ENCODE data around the gene KRTAP10-8. TPM values are rescaled to one million over a fixed set of nuclear protein-coding genes. Genes with fewer than 3 reads are reported as not detected.

Gene KRTAP10-8
- polyA plus RNA-seq, 1 donor from 2014 or later = not detected

DNA sequence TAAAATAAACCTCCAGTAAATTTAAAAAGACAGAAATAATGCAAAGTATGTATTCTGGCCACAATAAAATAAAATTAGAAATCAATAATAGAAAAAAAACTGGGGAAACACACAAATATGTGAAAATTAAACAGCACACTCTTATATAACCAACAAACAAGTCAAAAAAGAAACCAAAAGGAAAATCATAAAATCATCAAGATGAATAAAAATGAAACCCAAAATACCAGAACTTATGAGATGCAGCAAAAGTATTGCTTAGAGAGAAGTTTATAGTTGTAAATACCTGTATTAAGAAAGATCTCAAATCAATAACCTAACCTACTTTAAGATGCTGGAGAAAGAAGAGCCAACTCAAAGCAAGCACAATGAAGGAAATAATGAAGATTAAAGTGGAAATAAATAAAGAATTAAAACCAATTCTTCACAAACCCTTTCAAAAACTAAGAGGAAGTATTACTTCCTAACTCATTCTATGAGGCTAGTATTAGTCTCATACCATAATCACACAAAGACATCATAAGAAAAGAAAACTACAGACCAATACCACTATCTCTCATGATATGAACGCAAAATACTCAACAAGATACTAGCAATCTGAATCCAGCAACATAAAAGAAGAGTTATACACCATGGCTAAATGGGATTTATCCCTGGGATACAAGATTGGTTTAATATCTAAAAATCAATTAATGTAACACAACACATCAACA, 46.8 kb upstream of the KRTAP10-8 start:
- H3K27me3 ChIP-seq (ENCODE audit: insufficient read depth, low read depth, low read length) = no peaks in the 10 kb centered on the region
- no peaks in the 10 kb centered on the region for H3K9me3 ChIP-seq (ENCODE audit: low read length)
- no peaks in the 10 kb centered on the region for H3K79me2 ChIP-seq (replicated peaks; ENCODE audit: insufficient read depth, low read length)
- TF ChIP-seq EZH2 (IDR thresholded peaks at IDR 0.05; ENCODE audit: borderline replicate concordance, insufficient read depth, low read length, poor library complexity, severe bottlenecking) (no peak), REST (IDR thresholded peaks at IDR 0.05; ENCODE audit: borderline replicate concordance) (no peak)
- H3K4me3 ChIP-seq (ENCODE audit: low read length) = no peak overlapping the region
- H4K20me1 ChIP-seq (ENCODE audit: insufficient read depth) = no peaks in the 10 kb centered on the region
- no peaks in the 10 kb centered on the region for H3K9me2 ChIP-seq (ENCODE audit: insufficient read depth, low read length)
- no peak overlapping the region for H3K4me2 ChIP-seq (ENCODE audit: low read length)
- no peak overlapping the region for H2AFZ ChIP-seq (ENCODE audit: low read depth, low read length)
- H3F3A ChIP-seq (ENCODE audit: insufficient read depth, low read length, poor library complexity, severe bottlenecking) = no peaks in the 10 kb centered on the region
- H3K9ac ChIP-seq (ENCODE audit: low read length) = no peak overlapping the region
- H3K36me3 ChIP-seq (ENCODE audit: insufficient read depth, low read length) = no peaks in the 10 kb centered on the region
- H3K27ac ChIP-seq (ENCODE audit: low read length) = no peak overlapping the region

DNA sequence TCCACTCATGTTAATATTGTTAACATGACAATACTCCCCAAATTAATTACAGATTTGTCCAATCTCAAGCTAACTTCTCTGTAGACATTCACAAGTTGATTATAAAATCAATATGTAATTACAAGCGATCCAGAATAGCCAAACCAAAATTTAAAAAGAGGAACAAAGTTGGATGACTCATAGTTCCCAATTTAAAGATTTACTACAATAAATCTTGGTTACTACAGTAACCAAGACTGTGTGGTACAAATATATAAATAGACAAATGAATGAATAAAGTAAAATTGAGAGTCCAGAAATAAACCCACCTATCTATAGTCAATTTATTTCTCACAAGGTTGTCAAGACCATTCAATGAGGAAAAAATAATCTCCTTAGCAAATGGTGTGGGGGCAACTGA, 45.5 kb upstream of the KRTAP10-8 start:
- no peaks in the 10 kb centered on the region for H3K79me2 ChIP-seq (replicated peaks; ENCODE audit: insufficient read depth, low read length)
- peaks cover 9% of the 10 kb centered on the region for H3K9me3 ChIP-seq (ENCODE audit: low read length)
- H3K27me3 ChIP-seq (ENCODE audit: insufficient read depth, low read depth, low read length) = no peaks in the 10 kb centered on the region
- no peak overlapping the region for H3K4me2 ChIP-seq (ENCODE audit: low read length)
- H3K9me2 ChIP-seq (ENCODE audit: insufficient read depth, low read length) = no peaks in the 10 kb centered on the region
- H2AFZ ChIP-seq (ENCODE audit: low read depth, low read length) = no peak overlapping the region
- no peaks in the 10 kb centered on the region for H4K20me1 ChIP-seq (ENCODE audit: insufficient read depth)
- H3K36me3 ChIP-seq (ENCODE audit: insufficient read depth, low read length) = no peaks in the 10 kb centered on the region
- H3K27ac ChIP-seq (ENCODE audit: low read length) = no peak overlapping the region
- H3F3A ChIP-seq (ENCODE audit: insufficient read depth, low read length, poor library complexity, severe bottlenecking) = no peaks in the 10 kb centered on the region
- TF ChIP-seq MXI1 (conservative IDR thresholded peaks at IDR 0.05; ENCODE audit: poor library complexity, severe bottlenecking) (no peak), POLR2AphosphoS5 (IDR thresholded peaks at IDR 0.05) (no peak), CTCF (IDR thresholded peaks at IDR 0.05; ENCODE audit: poor library complexity, severe bottlenecking) (no peak), SMC3 (conservative IDR thresholded peaks at IDR 0.05; ENCODE audit: poor library complexity) (no peak)
- H3K9ac ChIP-seq (ENCODE audit: low read length) = no peak overlapping the region
- no peak overlapping the region for H3K4me3 ChIP-seq (ENCODE audit: low read length)

GRCh38 chr21:44567481-44568171, 44.3 kb upstream of the KRTAP10-8 start:
- H3K9me2 ChIP-seq (ENCODE audit: insufficient read depth, low read length) = no peaks in the 10 kb centered on the region
- no peak overlapping the region for H2AFZ ChIP-seq (ENCODE audit: low read depth, low read length)
- no peaks in the 10 kb centered on the region for H4K20me1 ChIP-seq (ENCODE audit: insufficient read depth)
- no peak overlapping the region for H3K4me2 ChIP-seq (ENCODE audit: low read length)
- H3K4me3 ChIP-seq (ENCODE audit: low read length) = no peak overlapping the region
- H3K9ac ChIP-seq (ENCODE audit: low read length) = no peak overlapping the region
- no peaks in the 10 kb centered on the region for H3K36me3 ChIP-seq (ENCODE audit: insufficient read depth, low read length)
- peaks cover 10% of the 10 kb centered on the region for H3K9me3 ChIP-seq (ENCODE audit: low read length)
- no peaks in the 10 kb centered on the region for H3K27me3 ChIP-seq (ENCODE audit: insufficient read depth, low read depth, low read length)
- H3K79me2 ChIP-seq (replicated peaks; ENCODE audit: insufficient read depth, low read length) = no peaks in the 10 kb centered on the region
- H3F3A ChIP-seq (ENCODE audit: insufficient read depth, low read length, poor library complexity, severe bottlenecking) = no peaks in the 10 kb centered on the region
- H3K27ac ChIP-seq (ENCODE audit: low read length) = no peak overlapping the region
- TF ChIP-seq REST (IDR thresholded peaks at IDR 0.05; ENCODE audit: borderline replicate concordance) = no peak
- TF ChIP-seq EZH2 (IDR thresholded peaks at IDR 0.05; ENCODE audit: borderline replicate concordance, insufficient read depth, low read length, poor library complexity, severe bottlenecking) = no peak
- TF ChIP-seq POLR2AphosphoS5 (IDR thresholded peaks at IDR 0.05) = no peak
- TF ChIP-seq EP300 (conservative IDR thresholded peaks at IDR 0.05; ENCODE audit: poor library complexity, severe bottlenecking) = no peak
- no peak for TF ChIP-seq MXI1 (conservative IDR thresholded peaks at IDR 0.05; ENCODE audit: poor library complexity, severe bottlenecking)
- no peak for TF ChIP-seq SMC3 (conservative IDR thresholded peaks at IDR 0.05; ENCODE audit: poor library complexity)
- no peak for TF ChIP-seq TAF1 (IDR thresholded peaks at IDR 0.05; ENCODE audit: low read depth)
- TF ChIP-seq RAD21 (conservative IDR thresholded peaks at IDR 0.05) = no peak
